Panc1 (cell line): Measurements from ENCODE around the gene BBX. TPM values are rescaled to one million over a fixed set of nuclear protein-coding genes. Genes with fewer than 3 reads are reported as not detected.

ENCODE experiments used
- ATAC-seq: fragments of 200-7000 bp; cut with Tn5 transposase; 2 replicates; pipeline ENCODE4 v1.9.1; 2020; ENCODE audit warnings: mild to moderate bottlenecking, moderate library complexity
- BruUV-seq: library from RNA; stranded (reverse); fragments of 400-500 nt; replicated peaks from 2 replicates; lab custom pipeline; 2021; lab: Mats Ljungman, UMichigan
- CTCF ChIA-PET: fragments of 300-600 bp; sonication (Branson Sonifier 250); formaldehyde crosslinking; loops from one replicate; lab custom pipeline; 2022; ENCODE audit warnings: antibody characterized with exemption; lab: Charles Lee
- POLR2A ChIA-PET: fragments of 300-600 bp; sonication (Branson Sonifier 250); formaldehyde crosslinking; loops from one replicate; lab custom pipeline; 2022; ENCODE audit warnings: antibody characterized with exemption; lab: Charles Lee
- DNase-seq: peaks from one replicate; pipeline ENCODE4 v3.0.0-alpha.2; 2010; ENCODE audit warnings: low read depth, low spot score
- H3K27ac ChIP-seq: 2 replicates; pipeline ENCODE4 v1.5.1; 2011; ENCODE audit warnings: mild to moderate bottlenecking, low read length, inconsistent platforms
- H3K27me3 ChIP-seq: fragments of 200-500 bp; sonication (Bioruptor generic); 2 replicates; pipeline ENCODE4 v1.6.0; 2014; ENCODE audit warnings: low read length, inconsistent platforms; ENCODE audit not compliant: control insufficient read depth, insufficient read depth
- H3K36me3 ChIP-seq: fragments of 200-500 bp; sonication (Bioruptor generic); 2 replicates; pipeline ENCODE4 v1.5.1; 2014; ENCODE audit warnings: inconsistent platforms, mild to moderate bottlenecking, low read length, moderate library complexity; ENCODE audit not compliant: control insufficient read depth, insufficient read depth
- H3K4me1 ChIP-seq: 2 replicates; pipeline ENCODE4 v1.5.1; 2011; ENCODE audit warnings: inconsistent platforms, mild to moderate bottlenecking, low read length, moderate library complexity; ENCODE audit not compliant: control insufficient read depth, insufficient read depth
- H3K4me3 ChIP-seq, 2 experiments: 2 replicates each; pipeline ENCODE4 v1.5.1; 2011 to 2012; ENCODE audit warnings: low read depth in 2 of 2, low read length in 2 of 2, mild to moderate bottlenecking in 2 of 2, inconsistent platforms in 1 of 2, moderate library complexity in 1 of 2
- H3K9me3 ChIP-seq: fragments of 200-500 bp; sonication (Bioruptor generic); 2 replicates; pipeline ENCODE4 v1.5.1; 2014; ENCODE audit warnings: low read depth, mild to moderate bottlenecking, inconsistent platforms, low read length, moderate library complexity; ENCODE audit not compliant: control insufficient read depth, insufficient read depth
- CTCF ChIP-seq: fragments of 450-650 bp; IDR thresholded peaks from 2 replicates; pipeline ENCODE4 v1.5.1; 2017; ENCODE audit warnings: mild to moderate bottlenecking
- POLR2AphosphoS5 ChIP-seq: IDR thresholded peaks from 2 replicates; pipeline ENCODE4 v1.6.1; 2012; ENCODE audit warnings: mild to moderate bottlenecking, low read depth, low read length, moderate library complexity
- REST ChIP-seq, 2 experiments: IDR thresholded peaks; 2 replicates each; pipeline ENCODE4 v1.6.1; 2011 to 2012; ENCODE audit warnings: low read depth in 2 of 2, control low read depth in 1 of 2, low read length in 1 of 2, mild to moderate bottlenecking in 1 of 2, moderate library complexity in 1 of 2; ENCODE audit not compliant: insufficient read depth in 1 of 2
- TCF7L2 ChIP-seq: IDR thresholded peaks from 2 replicates; pipeline ENCODE4 v1.6.1; 2011; ENCODE audit warnings: mild to moderate bottlenecking, low read depth, low read length, inconsistent platforms
- in situ Hi-C: cut with HindIII; loops from 2 replicates; pipeline ENCODE4 v1.10.0; 2016; ENCODE audit warnings: low sequenced_read_pairs, low pct_unique_long_range_greater_than_20kb
- intact Hi-C: fragments of 100-400 bp; cut with micrococcal nuclease; formaldehyde crosslinking; loops from one replicate; pipeline ENCODE4 v1.10.0; 2022; ENCODE audit not compliant: unreplicated experiment
- total RNA-seq: library from RNA; stranded (reverse); gene quantifications from one replicate; pipeline ENCODE4 v1.2.1, GENCODE V29; 2021; ENCODE audit not compliant: unreplicated experiment

The BBX gene
- total RNA-seq, 1 experiment from 2014 or later, result 28.5 TPM

GRCh38 chr3:107699682-107700081 lies 176.9 kb downstream of the BBX start:
- in situ Hi-C loops (no loop called here), intact Hi-C loops (no loop called here)
- TF ChIP-seq CTCF (no peak), REST (IDR thresholded peaks at IDR 0.05; ENCODE audit: insufficient read depth in 1 of 2, low read depth in 2 of 2, low read length in 1 of 2) (no peak), POLR2AphosphoS5 (no peak)
- Histone ChIP-seq H3K4me1 (no peaks in the 10 kb centered on the region), H3K27ac (no peak overlapping the region), H3K27me3 (no peaks in the 10 kb centered on the region), H3K4me3 (no peak overlapping the region), H3K9me3 (no peaks in the 10 kb centered on the region), H3K36me3 (no peaks in the 10 kb centered on the region)
- POLR2A ChIA-PET, result no interaction called here
- ATAC-seq (no peak), DNase-seq (no peak)
- BruUV-seq, result no TSS peak
- CTCF ChIA-PET, result no interaction called here

- ChIA-PET CTCF (no interaction called here), POLR2A (no interaction called here)
- no peak for TF ChIP-seq POLR2AphosphoS5
- TF ChIP-seq TCF7L2, result no peak
- no peak for TF ChIP-seq REST (IDR thresholded peaks at IDR 0.05; ENCODE audit: insufficient read depth in 1 of 2, low read depth in 2 of 2, low read length in 1 of 2)
- no peak for TF ChIP-seq CTCF
- no peak for DNase-seq
- no peaks in the 10 kb centered on the region for H3K4me1 ChIP-seq
- in situ Hi-C loops (no loop called here), intact Hi-C loops (no loop called here)
- BruUV-seq, result no TSS peak
- no peaks in the 10 kb centered on the region for H3K27me3 ChIP-seq
- H3K27ac ChIP-seq, result no peak overlapping the region
- H3K36me3 ChIP-seq, result no peaks in the 10 kb centered on the region
- H3K9me3 ChIP-seq, result no peaks in the 10 kb centered on the region
- no peak overlapping the region for H3K4me3 ChIP-seq
- ATAC-seq, result no peak
These were observed 178.5 kb downstream of the BBX start for GRCh38 chr3:107701299-107701698.
